Colonic mucosa (tissue), 4 donors: ENCODE data around the gene CFAP54. TPM values are rescaled to one million over a fixed set of nuclear protein-coding genes. Genes with fewer than 3 reads are reported as not detected.
"Not testable (repeated sequence)": the region's sequence is repeated elsewhere in the genome, so short reads cannot be mapped to it uniquely, and the experiment has no call there.

Experiments
- DNase-seq: peaks from one replicate; pipeline ENCODE4 v3.0.0-alpha.2; 2020
- H3K27ac ChIP-seq: fragments of 200-600 bp; one replicate; pipeline ENCODE4 v1.8.0; 2021
- H3K27me3 ChIP-seq: fragments of 200-600 bp; one replicate; pipeline ENCODE4 v1.8.0; 2021
- H3K36me3 ChIP-seq: fragments of 200-600 bp; one replicate; pipeline ENCODE4 v1.8.0; 2021
- H3K4me1 ChIP-seq: fragments of 200-600 bp; one replicate; pipeline ENCODE4 v1.8.0; 2021; ENCODE audit warnings: mild to moderate bottlenecking
- H3K4me3 ChIP-seq: fragments of 200-600 bp; one replicate; pipeline ENCODE4 v1.8.0; 2021
- H3K9ac ChIP-seq, 2 donors: one replicate each; pipeline ENCODE4 v1.7.0; 2013; ENCODE audit warnings: control low read depth in 2 of 2, low read depth in 2 of 2, low read length in 2 of 2
- H3K9me3 ChIP-seq: fragments of 200-600 bp; one replicate; pipeline ENCODE4 v1.8.0; 2021
- CTCF ChIP-seq: fragments of 200-600 bp; IDR thresholded peaks from one replicate; pipeline ENCODE4 v1.8.0; 2022; ENCODE audit warnings: antibody characterized with exemption, mild to moderate bottlenecking
- intact Hi-C: fragments of 100-400 bp; cut with DNase I; formaldehyde crosslinking; loops from one replicate; pipeline ENCODE4 v1.14.1; 2022
- total RNA-seq, 2 donors: library from RNA; stranded (reverse); fragmentation: NEBNext Ultra II Directional in 1 of 2; extraction: Animal tissue kit (Norgen Biotek cat#: 25700) in 1 of 2; gene quantifications; one replicate each; pipeline ENCODE4 v1.2.1, GENCODE V29; 2021
- donor health status: healthy.
- donor health status: DM: no; HTN: no; CAD: no.
- donor health status: DM: no; HTN: no; CAD: no.

The CFAP54 gene
- total RNA-seq, 2 donors from 2014 or later = 0.32 TPM

GRCh38 chr12:96457191-96457930 lies 32.0 kb upstream of the CFAP54 start:
- Histone ChIP-seq H3K27ac (no peak overlapping the region), H3K9ac (no peak overlapping the region), H3K9me3 (no peaks in the 10 kb centered on the region), H3K4me1 (no peaks in the 10 kb centered on the region), H3K4me3 (no peak overlapping the region), H3K27me3 (no peaks in the 10 kb centered on the region), H3K36me3 (no peaks in the 10 kb centered on the region)
- TF ChIP-seq CTCF = no peak
- DNase-seq = no peak
- intact Hi-C loops = no loop called here

GRCh38 chr12:96459281-96459680 lies 30.1 kb upstream of the CFAP54 start:
- H3K4me3 ChIP-seq, DNase-seq, H3K36me3 ChIP-seq, H3K27me3 ChIP-seq, H3K9me3 ChIP-seq, H3K9ac ChIP-seq, H3K4me1 ChIP-seq, H3K27ac ChIP-seq, intact Hi-C loops: not testable (repeated sequence)

- intact Hi-C loops = no loop called here
- no peak for TF ChIP-seq CTCF
- no peak overlapping the region for H3K4me3 ChIP-seq
- H3K27ac ChIP-seq = no peak overlapping the region
- no peaks in the 10 kb centered on the region for H3K9me3 ChIP-seq
- no peaks in the 10 kb centered on the region for H3K27me3 ChIP-seq
- DNase-seq = no peak
- no peaks in the 10 kb centered on the region for H3K36me3 ChIP-seq
- no peaks in the 10 kb centered on the region for H3K4me1 ChIP-seq
- no peak overlapping the region for H3K9ac ChIP-seq
These were observed 26.7 kb upstream of the CFAP54 start for GRCh38 chr12:96462571-96463280.

- Histone ChIP-seq H3K27ac (no peak overlapping the region), H3K9me3 (no peaks in the 10 kb centered on the region), H3K27me3 (no peaks in the 10 kb centered on the region), H3K9ac (no peak overlapping the region), H3K36me3 (no peaks in the 10 kb centered on the region), H3K4me1 (no peaks in the 10 kb centered on the region), H3K4me3 (no peak overlapping the region)
- DNase-seq = no peak
- TF ChIP-seq CTCF = no peak
- intact Hi-C loops = no loop called here
These were observed 23.5 kb upstream of the CFAP54 start for GRCh38 chr12:96465896-96466295.

GRCh38 chr12:96466939-96467751 lies 22.2 kb upstream of the CFAP54 start:
- intact Hi-C loops = no loop called here
- no peak overlapping the region for H3K9ac ChIP-seq
- TF ChIP-seq CTCF = no peak
- no peak overlapping the region for H3K27ac ChIP-seq
- H3K4me1 ChIP-seq = no peaks in the 10 kb centered on the region
- H3K36me3 ChIP-seq = no peaks in the 10 kb centered on the region
- H3K4me3 ChIP-seq = no peak overlapping the region
- no peak for DNase-seq
- H3K27me3 ChIP-seq = no peaks in the 10 kb centered on the region
- no peaks in the 10 kb centered on the region for H3K9me3 ChIP-seq
